ENCODE measurements around the gene VIPR1. TPM values are rescaled to one million over a fixed set of nuclear protein-coding genes. Genes with fewer than 3 reads are reported as not detected.

The VIPR1 gene
- total RNA-seq, 1 donor from 2014 or later = 0.88 TPM

DNA sequence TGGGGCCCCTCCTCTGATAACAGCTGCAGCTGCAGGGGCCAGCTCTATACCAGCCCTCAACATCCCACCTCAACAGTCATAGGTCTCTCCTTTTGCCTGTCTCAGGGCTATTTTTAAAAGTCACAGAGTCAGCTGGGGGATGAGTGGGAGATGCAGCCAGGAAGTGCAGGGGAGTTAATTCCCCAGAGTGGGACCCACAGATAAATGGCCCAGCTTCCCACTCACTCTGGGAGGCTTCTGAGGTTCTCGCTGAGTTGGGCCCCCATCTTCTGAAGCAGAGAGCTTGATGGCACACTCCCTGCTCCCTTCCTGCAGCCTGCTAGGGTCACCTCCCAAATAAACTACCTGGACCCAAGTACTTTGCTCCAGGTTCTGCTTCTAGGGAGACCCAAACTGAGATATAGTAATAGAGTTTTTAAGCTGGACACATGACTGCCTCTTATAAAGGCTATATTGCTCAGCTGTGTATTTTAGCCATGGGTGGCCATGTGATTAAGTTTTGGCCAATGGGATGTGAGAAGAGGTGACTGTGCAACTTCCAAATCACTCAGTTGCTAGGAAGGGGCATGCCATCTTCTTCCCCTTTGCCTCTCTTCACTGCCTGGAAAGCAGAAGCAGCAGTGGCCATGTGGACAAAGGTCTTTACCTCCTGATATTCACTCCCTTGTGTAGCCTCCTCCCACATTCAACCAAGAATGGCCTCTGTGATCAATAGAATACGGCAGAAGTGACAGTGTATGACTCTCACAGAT is 15.5 kb upstream of the VIPR1 start:
- H3K9me3 Mint-ChIP-seq = peaks cover 4% of the 10 kb centered on the region
- no peaks in the 10 kb centered on the region for H3K36me3 Mint-ChIP-seq (ENCODE audit: low read depth)
- intact Hi-C loops (cut with micrococcal nuclease) = no loop called here
- H3K27me3 Mint-ChIP-seq (ENCODE audit: insufficient read depth) = peaks cover 17% of the 10 kb centered on the region
- H3K4me1 Mint-ChIP-seq (ENCODE audit: low read depth) = no peaks in the 10 kb centered on the region
- no peak for DNase-seq (ENCODE audit: low spot score)
- H3K27ac Mint-ChIP-seq = no peak overlapping the region
- no peak overlapping the region for H3K4me3 Mint-ChIP-seq

DNA sequence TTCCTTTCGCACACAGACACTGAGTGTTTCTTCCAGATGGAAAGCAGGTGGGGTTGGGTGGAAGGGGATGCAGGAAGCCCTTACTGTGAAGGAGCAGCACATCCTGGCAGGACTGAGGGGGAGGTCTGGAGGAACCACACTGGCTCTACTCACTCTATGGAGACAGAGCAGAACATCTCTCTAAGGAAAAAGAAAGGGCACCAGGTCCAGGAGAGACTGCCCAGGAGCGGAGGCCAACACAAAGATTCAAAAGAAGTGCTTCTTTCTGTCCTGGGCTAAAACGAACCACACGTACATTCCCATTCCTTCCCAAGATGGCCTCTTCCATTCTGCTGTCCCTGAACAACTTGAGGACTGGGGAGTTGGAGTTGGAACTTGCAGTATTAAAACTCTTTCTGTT is 13.8 kb upstream of the VIPR1 start:
- Mint-ChIP-seq H3K9me3 (no peaks in the 10 kb centered on the region), H3K27ac (no peak overlapping the region), H3K36me3 (ENCODE audit: low read depth) (no peaks in the 10 kb centered on the region), H3K4me1 (ENCODE audit: low read depth) (no peaks in the 10 kb centered on the region), H3K4me3 (no peak overlapping the region), H3K27me3 (ENCODE audit: insufficient read depth) (peaks cover 15% of the 10 kb centered on the region)
- intact Hi-C loops (cut with micrococcal nuclease) = no loop called here
- no peak for DNase-seq (ENCODE audit: low spot score)

DNA sequence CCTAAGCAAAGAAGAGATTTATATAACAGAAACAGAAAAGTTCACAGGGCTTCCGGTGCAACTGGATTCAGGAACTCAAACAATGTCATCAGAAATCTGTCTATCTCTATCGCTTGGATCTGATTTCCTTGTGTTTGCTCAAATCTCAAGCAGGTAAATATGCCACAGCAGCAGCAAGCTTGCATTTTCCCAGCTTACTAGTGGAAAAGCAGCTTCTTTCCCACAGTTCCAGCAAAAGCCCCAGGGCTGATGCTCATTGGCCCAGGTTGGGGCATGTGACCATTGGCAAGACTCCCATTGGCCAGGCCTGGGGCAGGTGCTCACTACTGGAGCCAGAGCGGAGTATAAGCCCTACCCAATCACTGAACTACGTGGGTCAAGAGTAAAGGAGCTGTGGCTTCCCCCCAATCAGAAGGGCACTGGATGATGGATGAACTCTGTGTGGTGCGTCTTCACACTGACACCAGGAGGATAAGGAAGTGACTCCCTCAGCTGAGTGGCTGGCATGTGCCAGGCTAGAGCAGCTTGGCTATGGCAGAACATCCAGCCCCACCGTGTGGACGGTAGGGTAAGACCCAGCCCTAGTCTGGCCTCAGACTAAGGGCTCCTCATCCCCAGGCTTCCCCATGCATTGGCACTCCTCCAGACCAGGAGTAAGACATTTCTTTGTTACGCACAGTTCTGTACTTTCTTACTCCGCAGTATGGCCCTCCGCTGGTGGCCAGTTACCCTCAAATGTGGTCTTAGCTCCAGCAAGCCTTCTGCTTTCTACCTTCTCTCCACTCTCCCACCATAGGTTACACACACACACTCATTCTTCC is 13.1 kb upstream of the VIPR1 start:
- Mint-ChIP-seq H3K27me3 (ENCODE audit: insufficient read depth) (peaks cover 15% of the 10 kb centered on the region), H3K4me1 (ENCODE audit: low read depth) (no peaks in the 10 kb centered on the region), H3K36me3 (ENCODE audit: low read depth) (no peaks in the 10 kb centered on the region), H3K9me3 (no peaks in the 10 kb centered on the region), H3K4me3 (no peak overlapping the region), H3K27ac (no peak overlapping the region)
- intact Hi-C loops (cut with micrococcal nuclease) = no loop called here
- DNase-seq (ENCODE audit: low spot score) = no peak

DNA sequence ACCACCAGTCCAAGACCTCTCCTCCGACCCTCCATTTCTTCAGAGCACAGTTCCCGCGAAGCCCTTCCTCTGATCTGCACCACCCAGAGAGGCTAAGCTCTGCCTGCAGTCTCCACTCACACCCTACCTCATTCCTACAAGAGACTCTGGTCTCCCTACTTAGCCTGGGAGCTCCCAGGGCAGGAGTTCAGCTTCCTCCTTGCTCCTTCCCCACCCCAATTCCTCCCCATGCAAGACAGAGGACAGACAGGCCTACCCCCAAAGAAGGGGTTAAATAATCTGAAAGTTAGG is 12.6 kb upstream of the VIPR1 start:
- peaks cover 13% of the 10 kb centered on the region for H3K27me3 Mint-ChIP-seq (ENCODE audit: insufficient read depth)
- intact Hi-C loops (cut with micrococcal nuclease) = no loop called here
- H3K4me1 Mint-ChIP-seq (ENCODE audit: low read depth) = no peaks in the 10 kb centered on the region
- H3K9me3 Mint-ChIP-seq = no peaks in the 10 kb centered on the region
- DNase-seq (ENCODE audit: low spot score) = no peak
- H3K4me3 Mint-ChIP-seq = no peak overlapping the region
- no peak overlapping the region for H3K27ac Mint-ChIP-seq
- no peaks in the 10 kb centered on the region for H3K36me3 Mint-ChIP-seq (ENCODE audit: low read depth)

DNA sequence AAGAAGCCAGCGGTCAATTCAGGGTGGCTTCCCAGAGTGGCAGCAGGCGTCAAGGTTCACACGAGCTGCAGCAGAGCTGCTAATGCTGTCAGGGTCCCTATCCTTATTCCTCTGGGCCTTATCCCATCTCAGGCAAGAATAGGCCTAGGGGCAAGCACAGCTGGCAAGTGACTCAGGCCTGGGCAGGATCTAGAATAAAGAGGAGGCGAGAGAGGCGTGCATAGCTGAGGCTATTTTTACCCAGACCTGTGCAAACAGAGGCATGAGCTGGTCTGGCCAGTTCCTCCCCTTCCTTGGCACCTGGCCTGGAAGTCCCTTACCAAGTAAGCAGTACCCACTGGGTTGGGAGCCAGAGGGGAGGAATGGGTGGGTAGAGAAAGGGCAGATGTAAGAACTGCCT is 12.2 kb upstream of the VIPR1 start:
- Mint-ChIP-seq H3K4me1 (ENCODE audit: low read depth) (no peaks in the 10 kb centered on the region), H3K9me3 (no peaks in the 10 kb centered on the region)
- DNase-seq (ENCODE audit: low spot score) = no peak

DNA sequence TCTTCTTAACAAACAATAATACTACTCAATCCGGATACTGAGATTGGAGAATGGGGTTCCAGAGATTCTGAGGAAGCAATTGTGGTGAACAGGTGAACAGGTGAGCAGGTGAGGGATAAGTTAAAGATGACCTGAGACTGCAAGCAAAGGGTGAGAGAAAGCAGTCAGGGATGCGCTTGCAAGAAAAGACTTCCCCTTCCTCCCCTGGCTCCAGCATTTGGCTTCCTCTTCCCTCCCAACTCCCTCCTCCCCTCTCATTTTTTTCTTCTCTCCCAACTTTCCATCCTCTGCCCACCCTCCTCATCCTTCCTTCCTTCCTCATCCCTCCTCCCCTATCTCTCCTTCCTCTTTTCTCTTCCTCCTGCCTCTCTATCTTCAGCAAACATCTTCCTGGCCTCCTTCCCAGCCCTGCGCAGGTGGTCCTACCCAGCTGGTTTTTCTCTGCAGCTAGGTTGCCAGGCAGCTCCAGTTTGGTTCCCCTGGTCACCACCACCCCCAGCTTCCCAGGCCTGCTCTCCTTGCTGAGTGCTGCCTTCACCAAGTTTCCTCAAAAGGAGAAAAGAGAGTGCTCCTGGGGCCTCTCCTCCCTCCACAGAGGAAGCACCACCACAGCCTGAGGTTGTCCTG is 10.4 kb upstream of the VIPR1 start:
- Mint-ChIP-seq H3K27me3 (ENCODE audit: insufficient read depth) (peaks cover 14% of the 10 kb centered on the region), H3K36me3 (ENCODE audit: low read depth) (no peaks in the 10 kb centered on the region), H3K4me1 (ENCODE audit: low read depth) (no peaks in the 10 kb centered on the region), H3K9me3 (no peaks in the 10 kb centered on the region), H3K4me3 (no peak overlapping the region), H3K27ac (no peak overlapping the region)
- intact Hi-C loops (cut with micrococcal nuclease) = no loop called here
- no peak for DNase-seq (ENCODE audit: low spot score)

More for the DNA sequence above, 12.2 kb upstream of the VIPR1 start:
- H3K27me3 Mint-ChIP-seq (ENCODE audit: insufficient read depth) = peaks cover 9% of the 10 kb centered on the region
- no peaks in the 10 kb centered on the region for H3K36me3 Mint-ChIP-seq (ENCODE audit: low read depth)
- H3K27ac Mint-ChIP-seq = no peak overlapping the region
- no peak overlapping the region for H3K4me3 Mint-ChIP-seq
- intact Hi-C loops (cut with micrococcal nuclease) = no loop called here

DNA sequence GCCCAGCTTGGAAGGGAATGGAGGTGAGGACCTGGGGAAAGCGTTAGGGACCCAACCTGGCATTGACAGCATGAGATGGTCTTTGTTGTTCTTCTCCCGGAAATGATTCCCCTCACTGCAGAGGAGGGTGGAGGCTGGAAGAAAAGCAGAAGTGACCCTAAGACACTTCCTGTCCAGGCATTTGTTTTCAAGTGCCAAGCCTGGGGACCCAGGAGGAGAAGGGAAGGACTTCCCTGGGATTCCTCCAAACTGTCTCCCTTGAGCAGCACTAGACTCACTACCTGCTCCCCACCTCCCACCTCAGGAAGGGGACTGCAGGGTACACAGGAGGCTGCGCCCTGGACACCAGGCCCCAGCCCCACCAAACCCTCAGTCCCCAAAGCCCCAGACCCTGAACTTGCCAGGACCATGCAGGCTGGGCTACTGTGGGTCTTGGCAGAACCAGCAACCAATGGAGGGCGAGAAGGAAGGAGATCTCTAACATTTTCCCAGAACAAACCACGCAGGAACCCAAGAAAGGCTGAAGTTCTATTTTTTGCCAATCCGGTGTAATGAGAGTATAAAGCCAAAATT is 9.8 kb upstream of the VIPR1 start:
- H3K36me3 Mint-ChIP-seq (ENCODE audit: low read depth) = no peaks in the 10 kb centered on the region
- intact Hi-C loops (cut with micrococcal nuclease) = no loop called here
- no peak overlapping the region for H3K27ac Mint-ChIP-seq
- DNase-seq (ENCODE audit: low spot score) = no peak
- no peak overlapping the region for H3K4me3 Mint-ChIP-seq
- peaks cover 17% of the 10 kb centered on the region for H3K27me3 Mint-ChIP-seq (ENCODE audit: insufficient read depth)
- H3K4me1 Mint-ChIP-seq (ENCODE audit: low read depth) = no peaks in the 10 kb centered on the region
- H3K9me3 Mint-ChIP-seq = no peaks in the 10 kb centered on the region

DNA sequence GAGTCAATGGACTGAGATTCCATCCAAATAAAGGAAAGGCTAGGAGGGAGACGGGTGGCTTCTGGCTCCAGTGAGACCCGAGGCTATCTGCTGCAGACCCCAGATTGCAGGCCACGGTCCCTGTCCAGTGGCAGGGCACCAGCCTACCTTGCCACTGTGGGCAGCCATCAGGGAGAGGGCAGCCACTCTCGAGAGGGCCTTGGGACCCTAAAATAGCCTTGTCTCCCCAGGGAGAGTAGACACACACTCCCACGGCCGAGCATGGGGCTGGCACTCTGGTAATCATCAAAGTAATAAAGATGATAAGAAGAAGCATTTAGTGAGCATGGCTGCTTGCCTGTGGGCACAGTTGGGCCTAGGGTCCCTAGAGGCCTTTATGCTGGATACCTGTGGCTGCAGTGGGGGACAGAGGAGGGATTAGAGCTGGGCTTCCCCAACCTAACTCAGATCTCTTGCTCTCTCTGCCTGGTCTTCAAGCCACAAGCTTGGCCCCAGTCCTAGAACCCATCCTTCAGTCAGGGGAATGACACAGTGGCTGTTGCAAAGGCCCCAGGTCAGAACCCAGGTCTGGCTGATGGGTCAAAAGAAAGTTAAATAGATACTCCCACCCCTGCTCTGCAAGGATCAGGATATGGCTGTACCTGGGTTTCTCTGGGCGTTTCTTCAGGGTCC is 9.2 kb upstream of the VIPR1 start:
- H3K36me3 Mint-ChIP-seq (ENCODE audit: low read depth) = no peaks in the 10 kb centered on the region
- intact Hi-C loops (cut with micrococcal nuclease) = no loop called here
- H3K4me3 Mint-ChIP-seq = no peak overlapping the region
- no peak for DNase-seq (ENCODE audit: low spot score)
- no peaks in the 10 kb centered on the region for H3K4me1 Mint-ChIP-seq (ENCODE audit: low read depth)
- no peak overlapping the region for H3K27ac Mint-ChIP-seq
- H3K27me3 Mint-ChIP-seq (ENCODE audit: insufficient read depth) = peaks cover 22% of the 10 kb centered on the region
- H3K9me3 Mint-ChIP-seq = no peaks in the 10 kb centered on the region

DNA sequence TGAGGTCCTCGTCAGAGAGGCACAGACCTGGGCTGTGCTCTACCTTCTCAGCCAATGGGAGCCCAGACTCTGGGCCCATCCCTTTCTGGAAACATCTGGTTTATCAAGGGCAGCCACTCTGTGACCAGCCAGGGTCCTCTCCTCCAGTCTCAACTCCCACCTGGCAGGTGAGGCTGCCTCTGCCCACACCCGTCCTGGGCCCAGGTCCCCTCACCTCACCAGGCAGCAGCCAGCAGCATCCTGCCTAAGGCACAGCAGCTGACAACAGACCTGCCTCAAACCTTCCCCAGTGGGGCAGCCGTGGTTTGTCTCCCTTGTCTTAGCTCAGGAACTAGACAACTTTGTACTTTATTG is 8.7 kb upstream of the VIPR1 start:
- H3K27me3 Mint-ChIP-seq (ENCODE audit: insufficient read depth) = peaks cover 24% of the 10 kb centered on the region
- H3K36me3 Mint-ChIP-seq (ENCODE audit: low read depth) = no peaks in the 10 kb centered on the region
- H3K4me1 Mint-ChIP-seq (ENCODE audit: low read depth) = no peaks in the 10 kb centered on the region
- intact Hi-C loops (cut with micrococcal nuclease) = no loop called here
- H3K9me3 Mint-ChIP-seq = no peaks in the 10 kb centered on the region
- DNase-seq (ENCODE audit: low spot score) = no peak
- H3K27ac Mint-ChIP-seq = no peak overlapping the region
- no peak overlapping the region for H3K4me3 Mint-ChIP-seq

DNA sequence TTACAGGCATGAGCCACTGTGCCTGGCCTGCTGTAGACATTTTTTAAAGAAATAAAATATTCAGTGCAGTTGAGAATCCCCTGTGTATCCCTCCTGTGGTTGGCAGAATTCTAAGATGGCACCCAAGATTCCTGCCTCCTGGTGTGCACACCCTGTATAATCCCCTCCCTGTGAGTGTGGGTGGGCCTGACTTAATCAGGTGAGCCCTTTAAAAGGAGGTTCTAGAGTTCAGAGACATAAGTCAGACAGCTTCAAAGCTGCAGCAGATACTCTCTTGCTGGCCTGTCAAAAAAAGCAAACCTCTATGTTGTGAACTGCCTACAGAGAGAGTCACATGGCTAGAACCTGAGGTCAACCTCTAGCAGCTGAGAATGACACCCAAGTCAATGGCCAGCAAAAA is 7.0 kb upstream of the VIPR1 start:
- H3K9me3 Mint-ChIP-seq = no peaks in the 10 kb centered on the region
- no peak for DNase-seq (ENCODE audit: low spot score)
- H3K36me3 Mint-ChIP-seq (ENCODE audit: low read depth) = no peaks in the 10 kb centered on the region
- peaks cover 28% of the 10 kb centered on the region for H3K27me3 Mint-ChIP-seq (ENCODE audit: insufficient read depth)
- intact Hi-C loops (cut with micrococcal nuclease) = no loop called here
- no peak overlapping the region for H3K27ac Mint-ChIP-seq
- no peaks in the 10 kb centered on the region for H3K4me1 Mint-ChIP-seq (ENCODE audit: low read depth)
- no peak overlapping the region for H3K4me3 Mint-ChIP-seq

DNA sequence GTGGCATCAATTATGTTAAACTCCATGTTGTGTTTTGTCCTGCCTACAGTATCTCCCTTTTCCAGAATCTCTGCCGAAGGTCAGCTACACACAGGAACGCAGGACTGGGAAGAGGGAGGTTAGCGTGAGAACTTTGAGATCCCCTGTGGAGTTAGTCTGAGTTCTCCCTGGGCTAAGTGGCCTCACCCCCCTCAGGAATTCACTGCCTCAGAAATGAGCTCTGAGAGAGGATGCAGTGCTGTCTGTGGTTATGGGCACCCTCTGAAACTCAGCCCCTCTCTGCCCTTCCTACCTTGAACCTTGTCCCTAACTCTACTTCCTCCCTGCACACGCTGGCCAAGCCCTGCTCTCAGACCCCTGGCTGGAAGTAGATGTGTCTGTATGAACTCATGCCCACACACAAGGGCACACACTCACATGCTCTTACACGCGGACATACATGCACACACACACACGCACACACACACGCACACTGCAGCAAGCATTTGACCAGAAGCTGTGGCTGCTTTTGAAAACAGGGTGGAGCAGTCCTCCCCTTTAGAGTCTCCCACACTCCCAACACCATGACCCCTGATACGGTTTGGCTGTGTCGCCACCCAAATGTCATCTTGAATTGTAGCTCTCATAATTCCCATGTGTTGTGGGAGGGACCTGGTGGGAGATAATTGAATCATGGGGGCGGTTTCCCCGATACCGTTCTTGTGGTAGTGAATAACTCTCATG is 5.3 kb upstream of the VIPR1 start:
- H3K27ac Mint-ChIP-seq = no peak overlapping the region
- H3K4me1 Mint-ChIP-seq (ENCODE audit: low read depth) = peaks cover 9% of the 10 kb centered on the region
- H3K36me3 Mint-ChIP-seq (ENCODE audit: low read depth) = no peaks in the 10 kb centered on the region
- intact Hi-C loops (cut with micrococcal nuclease) = no loop called here
- DNase-seq (ENCODE audit: low spot score) = no peak
- H3K27me3 Mint-ChIP-seq (ENCODE audit: insufficient read depth) = peaks cover 36% of the 10 kb centered on the region
- no peak overlapping the region for H3K4me3 Mint-ChIP-seq
- H3K9me3 Mint-ChIP-seq = no peaks in the 10 kb centered on the region

DNA sequence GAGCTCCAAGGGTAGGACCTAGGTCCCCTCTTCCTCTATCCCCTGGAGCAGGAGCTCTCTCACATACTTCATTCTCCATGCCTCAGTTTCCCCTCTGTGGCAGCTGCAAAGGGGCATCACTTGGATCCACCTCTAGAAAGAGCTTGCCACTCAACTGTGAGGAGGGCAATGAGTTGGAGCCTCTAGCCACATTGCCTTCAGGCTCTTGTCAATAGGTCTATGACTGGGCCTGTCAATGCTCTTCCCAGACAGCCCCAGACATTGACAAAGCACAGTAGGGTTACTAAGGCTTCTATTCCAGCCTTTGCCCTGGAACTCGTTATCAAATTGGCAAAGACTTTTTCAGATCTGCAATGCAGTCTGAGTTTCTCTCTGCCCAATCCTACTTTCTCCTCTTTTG is 4.4 kb upstream of the VIPR1 start:
- no peak overlapping the region for H3K4me3 Mint-ChIP-seq
- DNase-seq (ENCODE audit: low spot score) = no peak
- H3K27ac Mint-ChIP-seq = no peak overlapping the region
- H3K27me3 Mint-ChIP-seq (ENCODE audit: insufficient read depth) = peaks cover 35% of the 10 kb centered on the region
- no peaks in the 10 kb centered on the region for H3K36me3 Mint-ChIP-seq (ENCODE audit: low read depth)
- intact Hi-C loops (cut with micrococcal nuclease) = no loop called here
- H3K4me1 Mint-ChIP-seq (ENCODE audit: low read depth) = peaks cover 13% of the 10 kb centered on the region
- no peaks in the 10 kb centered on the region for H3K9me3 Mint-ChIP-seq

All from activated T-helper 1 cell treated with anti-CD3 and anti-CD28 coated beads, Interleukin-12 subunit alpha, Interleukin-12 subunit beta, Interleukin-2, Interleukin-4 antibody, amounts not matched to agents 30 ng/mL and 10 ng/mL and 1 ng/mL, durations not matched to agents 14 hours and 24 hours and 36 hours (primary cell).